HepG2 (cell line): ENCODE data around the gene CES2. TPM values are rescaled to one million over a fixed set of nuclear protein-coding genes. Genes with fewer than 3 reads are reported as not detected.
A peak's percentile ranks its signal among the peaks of the same experiment; 100 is the strongest.

Experiments
- ATF7 ChIP-seq, 2 experiments: fragments of 450-650 bp in 1 of 2; sonication (generic) in 1 of 2; formaldehyde crosslinking in 1 of 2; IDR thresholded peaks; 2 replicates each; pipeline versions ENCODE4 v1.4.0 to v1.6.1; 2016 to 2020; ENCODE audit warnings: antibody characterized with exemption in 1 of 2, mild to moderate bottlenecking in 1 of 2, missing genetic modification reagents in 1 of 2
- GABPB1 ChIP-seq: IDR thresholded peaks from 2 replicates; pipeline ENCODE4 v1.6.1; 2016; ENCODE audit warnings: mild to moderate bottlenecking, missing genetic modification reagents, moderate library complexity, missing compliant biosample characterization
- ISL2 ChIP-seq: sonication (generic); formaldehyde crosslinking; IDR thresholded peaks from 2 replicates; pipeline ENCODE4 v1.5.0; 2020; ENCODE audit warnings: missing genetic modification reagents
- MAZ ChIP-seq, 2 experiments: sonication (generic) in 1 of 2; formaldehyde crosslinking in 1 of 2; IDR thresholded peaks; 2 replicates each; pipeline versions ENCODE4 v1.5.0 to v1.6.1; 2012 to 2020; ENCODE audit warnings: low read depth in 2 of 2, mild to moderate bottlenecking in 2 of 2, borderline replicate concordance in 1 of 2, improper control_type of control experiment in 1 of 2, low read length in 1 of 2, missing genetic modification reagents in 1 of 2, moderate library complexity in 1 of 2
- REPIN1 ChIP-seq: sonication (generic); formaldehyde crosslinking; IDR thresholded peaks from 2 replicates; pipeline ENCODE4 v1.8.0; 2022; ENCODE audit warnings: missing genetic modification reagents, low read depth, mild to moderate bottlenecking, borderline replicate concordance
- TMF1 ChIP-seq: sonication (generic); formaldehyde crosslinking; IDR thresholded peaks from 2 replicates; pipeline ENCODE4 v1.8.1; 2022; ENCODE audit warnings: low read depth, missing genetic modification reagents
- YEATS4 ChIP-seq: sonication (generic); formaldehyde crosslinking; IDR thresholded peaks from 2 replicates; pipeline ENCODE4 v1.4.0; 2020; ENCODE audit warnings: missing genetic modification reagents, borderline replicate concordance
- ZBTB3 ChIP-seq: sonication (generic); formaldehyde crosslinking; IDR thresholded peaks from 2 replicates; pipeline ENCODE4 v1.4.0; 2020; ENCODE audit warnings: low read depth, mild to moderate bottlenecking, moderate library complexity, missing genetic modification reagents, borderline replicate concordance
- ZSCAN12 ChIP-seq: sonication (generic); formaldehyde crosslinking; IDR thresholded peaks from 2 replicates; pipeline ENCODE4 v1.9.0; 2021; ENCODE audit warnings: mild to moderate bottlenecking, missing genetic modification reagents
- polyA plus RNA-seq, 8 experiments: library from polyadenylated mRNA; depleted of rRNA in 3 of 8; stranded (reverse) in 7 of 8; unstranded in 1 of 8; fragments of >200 nt; fragmentation: Illumina TruSeq in 4 of 8; extraction: Trizol in 4 of 8; gene quantifications; 2 replicates each; pipeline versions ENCODE4 v1.2.1 to v1.2.3, GENCODE V29; 2011 to 2016; ENCODE audit warnings: low read depth in 4 of 8, missing spikeins in 1 of 8, mixed read lengths in 1 of 8; ENCODE audit not compliant: insufficient read depth in 1 of 8
- total RNA-seq, 5 experiments: library from RNA; depleted of rRNA; stranded (reverse); fragments of >200 nt; fragmentation: Illumina TruSeq; extraction: Trizol; gene quantifications; 2 replicates each; pipeline ENCODE4 v1.2.3, GENCODE V29; 2016; ENCODE audit warnings: low read depth in 1 of 5
- TF ChIP-seq, protein P1 (sequence below): sonication (generic); formaldehyde crosslinking; IDR thresholded peaks from 2 replicates; pipeline ENCODE4 v1.5.1; 2020; ENCODE audit warnings: mild to moderate bottlenecking, moderate library complexity, missing genetic modification reagents
- TF ChIP-seq, protein P2 (sequence below): sonication (generic); formaldehyde crosslinking; IDR thresholded peaks from 2 replicates; pipeline ENCODE4 v1.5.0; 2020; ENCODE audit warnings: mild to moderate bottlenecking, missing genetic modification reagents, borderline replicate concordance
- TF ChIP-seq, protein P3 (sequence below): sonication (generic); formaldehyde crosslinking; IDR thresholded peaks from 2 replicates; pipeline ENCODE4 v1.4.0; 2020; ENCODE audit warnings: missing genetic modification reagents
- TF ChIP-seq, protein P4 (sequence below), 2 experiments: sonication (generic) in 1 of 2; formaldehyde crosslinking in 1 of 2; IDR thresholded peaks; 2 replicates each; pipeline versions ENCODE4 v1.4.0 to v1.6.1; 2018 to 2020; ENCODE audit warnings: missing genetic modification reagents in 2 of 2, borderline replicate concordance in 1 of 2, low read depth in 1 of 2, mild to moderate bottlenecking in 1 of 2, missing biosample characterization in 1 of 2

CES2 gene
- total and polyA plus RNA-seq, 2 of the 13 experiments (the other 11 are each of a cell fraction or from before 2014, with no cell fraction given): 50.6 to 63.8 TPM

DNA sequence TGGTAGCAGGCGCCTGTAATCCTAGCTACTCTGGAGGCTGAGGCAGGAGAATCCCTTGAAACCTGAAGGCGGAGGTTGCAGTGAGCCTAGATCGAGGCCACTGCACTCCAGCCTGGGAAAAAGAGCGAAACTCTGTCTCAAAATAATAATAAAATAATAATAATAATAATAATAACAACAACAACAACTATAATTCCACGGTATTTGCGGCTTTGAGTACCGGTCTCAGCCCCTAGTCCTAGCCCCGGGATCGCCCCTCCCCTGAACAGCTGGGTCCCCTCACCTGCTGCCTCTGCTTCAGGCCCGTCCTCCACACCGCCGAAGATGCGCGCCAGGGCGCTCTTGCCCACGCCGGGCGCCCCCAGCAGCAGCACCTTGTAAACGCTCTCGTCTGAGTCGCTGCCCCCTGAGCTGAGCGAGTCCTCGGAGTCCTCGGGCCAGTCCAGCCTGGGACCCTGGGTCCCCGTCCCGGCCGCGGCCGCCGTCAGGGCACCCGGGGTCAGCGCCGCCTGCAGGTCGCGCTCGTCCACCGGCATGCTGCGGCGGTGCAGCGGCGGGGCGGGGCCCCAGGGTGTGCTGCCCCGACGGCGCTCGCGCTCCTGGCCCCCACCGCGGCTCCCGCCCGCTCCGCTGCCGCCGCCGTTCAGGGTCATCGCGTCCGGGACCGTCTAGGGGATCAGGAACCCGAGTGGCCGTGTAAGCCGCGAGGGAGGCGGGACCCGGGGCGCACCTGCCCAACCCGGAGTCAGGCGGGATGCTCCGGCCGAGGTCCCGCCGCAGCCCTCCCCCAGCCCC is 10.6 kb upstream of the CES2 start (continued):
- TF ChIP-seq, protein P1, sequence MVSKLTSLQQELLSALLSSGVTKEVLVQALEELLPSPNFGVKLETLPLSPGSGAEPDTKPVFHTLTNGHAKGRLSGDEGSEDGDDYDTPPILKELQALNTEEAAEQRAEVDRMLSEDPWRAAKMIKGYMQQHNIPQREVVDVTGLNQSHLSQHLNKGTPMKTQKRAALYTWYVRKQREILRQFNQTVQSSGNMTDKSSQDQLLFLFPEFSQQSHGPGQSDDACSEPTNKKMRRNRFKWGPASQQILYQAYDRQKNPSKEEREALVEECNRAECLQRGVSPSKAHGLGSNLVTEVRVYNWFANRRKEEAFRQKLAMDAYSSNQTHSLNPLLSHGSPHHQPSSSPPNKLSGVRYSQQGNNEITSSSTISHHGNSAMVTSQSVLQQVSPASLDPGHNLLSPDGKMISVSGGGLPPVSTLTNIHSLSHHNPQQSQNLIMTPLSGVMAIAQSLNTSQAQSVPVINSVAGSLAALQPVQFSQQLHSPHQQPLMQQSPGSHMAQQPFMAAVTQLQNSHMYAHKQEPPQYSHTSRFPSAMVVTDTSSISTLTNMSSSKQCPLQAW (CRISPR knock-in tag): 0 out of 2 replicates have a peak, but pooled peaks have one; percentile 3
- TF ChIP-seq ATF7 (IDR thresholded peaks at IDR 0.05) (no peak), ATF7 (CRISPR knock-in tag; IDR thresholded peaks at IDR 0.05) (no peak), ZSCAN12 (CRISPR knock-in tag) (0 out of 2 replicates have a peak, but pooled peaks have one; percentile 42), YEATS4 (peak; percentile 51; the same call in 1 of the 2 replicates), ISL2 (CRISPR knock-in tag) (0 out of 2 replicates have a peak, but pooled peaks have one; percentile 11), REPIN1 (CRISPR knock-in tag) (no peak), GABPB1 (CRISPR knock-in tag) (peak; percentile 53; the same call in 1 of the 2 replicates), MAZ (IDR thresholded peaks at IDR 0.05; ENCODE audit: borderline replicate concordance, low read depth, low read length) (peak; percentile 69), MAZ (CRISPR knock-in tag; IDR thresholded peaks at IDR 0.05; ENCODE audit: low read depth) (peak; percentile 83), TMF1 (CRISPR knock-in tag) (no peak), ZBTB3 (no peak)
- TF ChIP-seq, protein P2, sequence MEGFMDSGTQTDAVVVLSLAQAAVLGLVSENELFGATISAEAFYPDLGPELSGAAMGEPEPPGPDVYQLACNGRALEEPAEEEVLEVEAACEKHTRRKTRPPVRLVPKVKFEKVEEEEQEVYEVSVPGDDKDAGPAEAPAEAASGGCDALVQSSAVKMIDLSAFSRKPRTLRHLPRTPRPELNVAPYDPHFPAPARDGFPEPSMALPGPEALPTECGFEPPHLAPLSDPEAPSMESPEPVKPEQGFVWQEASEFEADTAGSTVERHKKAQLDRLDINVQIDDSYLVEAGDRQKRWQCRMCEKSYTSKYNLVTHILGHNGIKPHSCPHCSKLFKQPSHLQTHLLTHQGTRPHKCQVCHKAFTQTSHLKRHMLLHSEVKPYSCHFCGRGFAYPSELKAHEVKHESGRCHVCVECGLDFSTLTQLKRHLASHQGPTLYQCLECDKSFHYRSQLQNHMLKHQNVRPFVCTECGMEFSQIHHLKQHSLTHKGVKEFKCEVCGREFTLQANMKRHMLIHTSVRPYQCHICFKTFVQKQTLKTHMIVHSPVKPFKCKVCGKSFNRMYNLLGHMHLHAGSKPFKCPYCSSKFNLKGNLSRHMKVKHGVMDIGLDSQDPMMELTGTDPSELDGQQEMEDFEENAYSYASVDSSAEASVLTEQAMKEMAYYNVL (CRISPR knock-in tag): no peak
- TF ChIP-seq, protein P3, sequence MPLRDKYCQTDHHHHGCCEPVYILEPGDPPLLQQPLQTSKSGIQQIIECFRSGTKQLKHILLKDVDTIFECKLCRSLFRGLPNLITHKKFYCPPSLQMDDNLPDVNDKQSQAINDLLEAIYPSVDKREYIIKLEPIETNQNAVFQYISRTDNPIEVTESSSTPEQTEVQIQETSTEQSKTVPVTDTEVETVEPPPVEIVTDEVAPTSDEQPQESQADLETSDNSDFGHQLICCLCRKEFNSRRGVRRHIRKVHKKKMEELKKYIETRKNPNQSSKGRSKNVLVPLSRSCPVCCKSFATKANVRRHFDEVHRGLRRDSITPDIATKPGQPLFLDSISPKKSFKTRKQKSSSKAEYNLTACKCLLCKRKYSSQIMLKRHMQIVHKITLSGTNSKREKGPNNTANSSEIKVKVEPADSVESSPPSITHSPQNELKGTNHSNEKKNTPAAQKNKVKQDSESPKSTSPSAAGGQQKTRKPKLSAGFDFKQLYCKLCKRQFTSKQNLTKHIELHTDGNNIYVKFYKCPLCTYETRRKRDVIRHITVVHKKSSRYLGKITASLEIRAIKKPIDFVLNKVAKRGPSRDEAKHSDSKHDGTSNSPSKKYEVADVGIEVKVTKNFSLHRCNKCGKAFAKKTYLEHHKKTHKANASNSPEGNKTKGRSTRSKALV (CRISPR knock-in tag): 0 out of 2 replicates have a peak, but pooled peaks have one; percentile 30
- TF ChIP-seq, protein P4, sequence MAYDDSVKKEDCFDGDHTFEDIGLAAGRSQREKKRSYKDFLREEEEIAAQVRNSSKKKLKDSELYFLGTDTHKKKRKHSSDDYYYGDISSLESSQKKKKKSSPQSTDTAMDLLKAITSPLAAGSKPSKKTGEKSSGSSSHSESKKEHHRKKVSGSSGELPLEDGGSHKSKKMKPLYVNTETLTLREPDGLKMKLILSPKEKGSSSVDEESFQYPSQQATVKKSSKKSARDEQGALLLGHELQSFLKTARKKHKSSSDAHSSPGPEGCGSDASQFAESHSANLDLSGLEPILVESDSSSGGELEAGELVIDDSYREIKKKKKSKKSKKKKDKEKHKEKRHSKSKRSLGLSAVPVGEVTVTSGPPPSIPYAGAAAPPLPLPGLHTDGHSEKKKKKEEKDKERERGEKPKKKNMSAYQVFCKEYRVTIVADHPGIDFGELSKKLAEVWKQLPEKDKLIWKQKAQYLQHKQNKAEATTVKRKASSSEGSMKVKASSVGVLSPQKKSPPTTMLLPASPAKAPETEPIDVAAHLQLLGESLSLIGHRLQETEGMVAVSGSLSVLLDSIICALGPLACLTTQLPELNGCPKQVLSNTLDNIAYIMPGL (CRISPR knock-in tag; IDR thresholded peaks at IDR 0.05; ENCODE audit: borderline replicate concordance in 1 of 2, low read depth in 1 of 2): peak in 1 of 2 experiments; percentile 38; a peak in 1 of 4 replicates
